HG03354 (cell line): ENCODE data around the gene KNG1.
"Not testable (repeated sequence)": the region's sequence is repeated elsewhere in the genome, so short reads cannot be mapped to it uniquely, and the experiment has no call there.

ENCODE experiments used
- ATAC-seq: cut with Tn5 transposase; IDR thresholded peaks from one replicate; pipeline ENCODE4 v1.9.1; 2021; ENCODE audit warnings: mild to moderate bottlenecking; ENCODE audit not compliant: unreplicated experiment, poor library complexity, severe bottlenecking

Gene KNG1

GRCh38 chr3:186705882-186706780, 11.0 kb upstream of the KNG1 start:
- ATAC-seq: no peak

- ATAC-seq: no peak
These were observed 8.0 kb upstream of the KNG1 start for GRCh38 chr3:186708983-186709679.

GRCh38 chr3:186710694-186711093, 6.5 kb upstream of the KNG1 start:
- not testable (repeated sequence) for ATAC-seq

- no peak for ATAC-seq
These were observed 3.7 kb upstream of the KNG1 start for GRCh38 chr3:186713499-186713898.

- no peak for ATAC-seq
These were observed 3.0 kb downstream of the KNG1 start for GRCh38 chr3:186719945-186720739.

GRCh38 chr3:186722457-186722856, 5.3 kb downstream of the KNG1 start:
- ATAC-seq: no peak

- no peak for ATAC-seq
These were observed 7.8 kb downstream of the KNG1 start for GRCh38 chr3:186724911-186725310.

GRCh38 chr3:186732169-186732766, 15.1 kb downstream of the KNG1 start:
- ATAC-seq: no peak

- ATAC-seq: no peak
These were observed 25.6 kb downstream of the KNG1 start for GRCh38 chr3:186742618-186743380.

GRCh38 chr3:186743666-186744065, 26.5 kb downstream of the KNG1 start:
- ATAC-seq: no peak

GRCh38 chr3:186746008-186746407, 28.8 kb downstream of the KNG1 start:
- ATAC-seq: no peak

- no peak for ATAC-seq
These were observed 33.2 kb downstream of the KNG1 start for GRCh38 chr3:186750316-186750715.

- no peak for ATAC-seq
These were observed 34.3 kb downstream of the KNG1 start for GRCh38 chr3:186751480-186751879.

- no peak for ATAC-seq
These were observed 36.8 kb downstream of the KNG1 start for GRCh38 chr3:186754006-186754405.

- no peak for ATAC-seq
These were observed 37.7 kb downstream of the KNG1 start for GRCh38 chr3:186754871-186755270.

- no peak for ATAC-seq
These were observed 40.1 kb downstream of the KNG1 start for GRCh38 chr3:186757214-186757613.

- no peak for ATAC-seq
These were observed 40.6 kb downstream of the KNG1 start for GRCh38 chr3:186757686-186758220.

GRCh38 chr3:186759231-186759930, 42.2 kb downstream of the KNG1 start:
- ATAC-seq: no peak
